Tibial nerve (tissue), 4 donors: Measurements from ENCODE around the gene EFEMP2.

Source experiments
- EP300 ChIP-seq, 2 donors: sonication (generic); formaldehyde crosslinking; IDR thresholded peaks; one replicate each; pipeline ENCODE4 v1.6.1; 2017; ENCODE audit warnings: antibody characterized with exemption in 2 of 2, mild to moderate bottlenecking in 1 of 2
- POLR2A ChIP-seq, 2 donors: fragments of 450-650 bp; IDR thresholded peaks; one replicate each; pipeline ENCODE4 v1.6.1; 2017; ENCODE audit warnings: antibody characterized with exemption in 2 of 2, mild to moderate bottlenecking in 2 of 2, moderate library complexity in 2 of 2
- TF ChIP-seq, protein P1 (sequence below), 5 experiments: fragments of 200-600 bp in 3 of 5; fragments of 450-650 bp in 2 of 5; sonication (generic) in 3 of 5; IDR thresholded peaks; one replicate each; pipeline ENCODE4 v1.5.1; 2016 to 2019; ENCODE audit warnings: antibody characterized with exemption in 5 of 5, mild to moderate bottlenecking in 3 of 5, moderate library complexity in 2 of 5

DNA sequence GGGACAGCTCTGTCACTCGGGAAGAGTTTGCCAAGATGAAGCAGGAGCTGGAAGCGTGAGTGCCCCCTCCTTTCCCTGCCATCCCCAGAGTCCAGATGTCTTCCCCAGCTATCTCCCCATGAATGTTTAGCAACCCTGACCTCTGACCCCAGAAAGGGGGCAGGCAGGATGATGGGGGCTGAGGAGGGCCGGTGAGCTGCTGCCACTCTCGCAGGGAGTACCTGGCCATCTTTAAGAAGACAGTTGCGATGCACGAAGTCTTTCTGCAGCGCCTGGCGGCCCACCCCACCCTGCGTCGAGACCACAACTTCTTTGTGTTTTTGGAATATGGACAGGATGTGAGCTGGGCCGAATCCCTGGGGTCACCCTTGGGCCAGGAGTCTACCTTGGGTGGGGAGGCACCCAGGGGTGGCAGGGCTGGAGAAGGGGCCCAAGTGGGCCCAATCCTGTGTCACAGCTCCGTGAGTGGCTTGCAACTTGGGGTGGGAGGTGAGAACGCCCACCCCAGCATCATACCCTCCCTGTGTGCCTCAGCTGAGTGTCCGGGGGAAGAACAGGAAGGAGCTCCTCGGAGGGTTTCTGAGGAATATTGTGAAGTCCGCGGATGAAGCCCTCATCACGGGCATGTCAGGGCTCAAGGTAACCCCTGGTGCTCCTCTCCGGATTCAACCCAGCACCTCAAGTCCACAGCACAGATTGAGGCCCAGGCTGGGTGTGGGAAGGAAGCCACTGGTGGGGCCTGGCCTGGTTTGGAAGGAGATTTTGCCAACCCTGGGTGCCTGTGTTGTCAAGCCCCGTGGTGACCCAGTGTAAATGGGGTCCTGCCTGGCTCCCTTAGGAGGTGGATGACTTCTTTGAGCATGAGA lies 22.1 kb downstream of the EFEMP2 start:
- TF ChIP-seq, protein P1, sequence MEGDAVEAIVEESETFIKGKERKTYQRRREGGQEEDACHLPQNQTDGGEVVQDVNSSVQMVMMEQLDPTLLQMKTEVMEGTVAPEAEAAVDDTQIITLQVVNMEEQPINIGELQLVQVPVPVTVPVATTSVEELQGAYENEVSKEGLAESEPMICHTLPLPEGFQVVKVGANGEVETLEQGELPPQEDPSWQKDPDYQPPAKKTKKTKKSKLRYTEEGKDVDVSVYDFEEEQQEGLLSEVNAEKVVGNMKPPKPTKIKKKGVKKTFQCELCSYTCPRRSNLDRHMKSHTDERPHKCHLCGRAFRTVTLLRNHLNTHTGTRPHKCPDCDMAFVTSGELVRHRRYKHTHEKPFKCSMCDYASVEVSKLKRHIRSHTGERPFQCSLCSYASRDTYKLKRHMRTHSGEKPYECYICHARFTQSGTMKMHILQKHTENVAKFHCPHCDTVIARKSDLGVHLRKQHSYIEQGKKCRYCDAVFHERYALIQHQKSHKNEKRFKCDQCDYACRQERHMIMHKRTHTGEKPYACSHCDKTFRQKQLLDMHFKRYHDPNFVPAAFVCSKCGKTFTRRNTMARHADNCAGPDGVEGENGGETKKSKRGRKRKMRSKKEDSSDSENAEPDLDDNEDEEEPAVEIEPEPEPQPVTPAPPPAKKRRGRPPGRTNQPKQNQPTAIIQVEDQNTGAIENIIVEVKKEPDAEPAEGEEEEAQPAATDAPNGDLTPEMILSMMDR (IDR thresholded peaks at IDR 0.05), result no peak
- no peak for TF ChIP-seq POLR2A (IDR thresholded peaks at IDR 0.05)
- no peak for TF ChIP-seq EP300 (IDR thresholded peaks at IDR 0.05)
